ENCODE data around the gene ZW10. TPM values are rescaled to one million over a fixed set of nuclear protein-coding genes. Genes with fewer than 3 reads are reported as not detected.
"Not testable (repeated sequence)": the region's sequence is repeated elsewhere in the genome, so short reads cannot be mapped to it uniquely, and the experiment has no call there.

The ZW10 gene
- total RNA-seq, 1 experiment from 2014 or later = 21.0 TPM

GRCh38 chr11:113721462-113722066 lies 51.9 kb downstream of the ZW10 start:
- no peaks in the 10 kb centered on the region for H3K9me3 ChIP-seq (ENCODE audit: control insufficient read depth in 1 of 2, insufficient read depth in 1 of 2, low read depth in 1 of 2, low read length in 2 of 2)
- ChIA-PET CTCF (no interaction called here), POLR2A (no interaction called here), RAD21 (ENCODE audit: low non-redundant PET in 1 of 2, low total read pairs in 2 of 2, uncharacterized antibody in 2 of 2, unreplicated experiment in 2 of 2) (no interaction called here)
- intact Hi-C loops (cut with micrococcal nuclease) = no loop called here
- H3K79me2 ChIP-seq (ENCODE audit: insufficient read depth, low read length) = no peaks in the 10 kb centered on the region
- no peak overlapping the region for H3K9ac ChIP-seq (ENCODE audit: low read length)
- no peaks in the 10 kb centered on the region for H4K20me1 ChIP-seq (ENCODE audit: insufficient read depth)
- H3K4me1 ChIP-seq (ENCODE audit: control insufficient read depth in 1 of 2, insufficient read depth in 2 of 2, low read length in 2 of 2) = no peaks in the 10 kb centered on the region
- DNase-seq (ENCODE audit: low read depth, low spot score) (no peak), ATAC-seq (no peak)
- H3K4me3 ChIP-seq (replicated peaks in 1 of 2; ENCODE audit: low read depth in 1 of 2, low read length in 2 of 2) = no peak overlapping the region
- H3K36me3 ChIP-seq (ENCODE audit: control insufficient read depth in 1 of 2, insufficient read depth in 2 of 2, low read length in 2 of 2) = no peaks in the 10 kb centered on the region
- H3K9me2 ChIP-seq (ENCODE audit: insufficient read depth) = no peaks in the 10 kb centered on the region
- H2AFZ ChIP-seq (ENCODE audit: low read depth, low read length, poor library complexity, severe bottlenecking) = no peak overlapping the region
- TF ChIP-seq TCF7L2 (IDR thresholded peaks at IDR 0.05; ENCODE audit: borderline replicate concordance, extremely low read depth, insufficient read depth, insufficient read length) = no peak
- no peak for TF ChIP-seq RAD21 (IDR thresholded peaks at IDR 0.05; ENCODE audit: low read depth)
- no peak for TF ChIP-seq YY1 (IDR thresholded peaks at IDR 0.05; ENCODE audit: extremely low read depth, insufficient replicate concordance, low read depth, low read length)
- TF ChIP-seq CTCF (IDR thresholded peaks at IDR 0.05 in 2 of 3, conservative IDR thresholded peaks at IDR 0.05 in 1 of 3; ENCODE audit: borderline replicate concordance in 1 of 3, insufficient read depth in 1 of 3, low read depth in 2 of 3, low read length in 2 of 3) = no peak
- no peak for TF ChIP-seq POLR2A (IDR thresholded peaks at IDR 0.05; ENCODE audit: borderline replicate concordance, extremely low read depth, insufficient read depth, insufficient read length)
- no peak for TF ChIP-seq JUND (IDR thresholded peaks at IDR 0.05)
- no peak for TF ChIP-seq EZH2phosphoT487 (IDR thresholded peaks at IDR 0.05; ENCODE audit: borderline replicate concordance)
- no peak for TF ChIP-seq ZBTB33 (IDR thresholded peaks at IDR 0.05; ENCODE audit: extremely low read depth, insufficient replicate concordance, low read length)
- TF ChIP-seq ZNF274 (IDR thresholded peaks at IDR 0.05; ENCODE audit: low read depth, low read length) = no peak
- TF ChIP-seq ZFX (IDR thresholded peaks at IDR 0.05) = no peak
- no peak for TF ChIP-seq CBX3 (IDR thresholded peaks at IDR 0.05; ENCODE audit: low read depth)
- no peak overlapping the region for H3K27ac ChIP-seq (ENCODE audit: low read depth, low read length)
- no peak overlapping the region for H3K4me2 ChIP-seq (ENCODE audit: low read length)
- no TSS peak for BruUV-seq (replicated peaks)
- H3K27me3 ChIP-seq (ENCODE audit: insufficient read depth, low read length) = no peaks in the 10 kb centered on the region

- H3K79me2 ChIP-seq (ENCODE audit: insufficient read depth, low read length); H3K4me2 ChIP-seq (ENCODE audit: low read length); BruUV-seq (replicated peaks); intact Hi-C loops (cut with micrococcal nuclease); H3K4me1 ChIP-seq (ENCODE audit: control insufficient read depth in 1 of 2, insufficient read depth in 2 of 2, low read length in 2 of 2); DNase-seq (ENCODE audit: low read depth, low spot score); H3K9ac ChIP-seq (ENCODE audit: low read length); H3K9me3 ChIP-seq (ENCODE audit: control insufficient read depth in 1 of 2, insufficient read depth in 1 of 2, low read depth in 1 of 2, low read length in 2 of 2); H3K27ac ChIP-seq (ENCODE audit: low read depth, low read length); ATAC-seq; H3K9me2 ChIP-seq (ENCODE audit: insufficient read depth); H2AFZ ChIP-seq (ENCODE audit: low read depth, low read length, poor library complexity, severe bottlenecking); H3K4me3 ChIP-seq (replicated peaks in 1 of 2; ENCODE audit: low read depth in 1 of 2, low read length in 2 of 2); POLR2A ChIA-PET; H3K27me3 ChIP-seq (ENCODE audit: insufficient read depth, low read length); CTCF ChIA-PET; RAD21 ChIA-PET (ENCODE audit: low non-redundant PET in 1 of 2, low total read pairs in 2 of 2, uncharacterized antibody in 2 of 2, unreplicated experiment in 2 of 2); H3K36me3 ChIP-seq (ENCODE audit: control insufficient read depth in 1 of 2, insufficient read depth in 2 of 2, low read length in 2 of 2); H4K20me1 ChIP-seq (ENCODE audit: insufficient read depth): not testable (repeated sequence)
Observed at GRCh38 chr11:113720478-113720877, 53.0 kb downstream of the ZW10 start.

Data from HCT116 (cell line).